HFF-Myc (cell line): ENCODE results near the gene CDC14C.

Experiments
- DNase-seq: peaks from one replicate; pipeline ENCODE4 v3.0.0-alpha.2; 2011; ENCODE audit warnings: low read depth; ENCODE audit errors: extremely low read depth
- H3K4me3 ChIP-seq: replicated peaks from 2 replicates; pipeline ENCODE4 v1.5.1; 2011; ENCODE audit warnings: low read depth, mild to moderate bottlenecking, control low read depth, low read length
- CTCF ChIP-seq: IDR thresholded peaks from 2 replicates; pipeline ENCODE4 v1.5.1; 2012; ENCODE audit warnings: mild to moderate bottlenecking, low read depth, low read length, control low read depth; ENCODE audit errors: missing control alignments

CDC14C gene

GRCh38 chr7:48924433-48924832, at the start of gene CDC14C:
CDC14C (plus strand) TSS chr7:48924547; CDS start chr7:48924673, 126 bp downstream.
- TF ChIP-seq CTCF, result no peak
- no peak within 1 kb of the TSS for H3K4me3 ChIP-seq
- DNase-seq, result no peak

- no peak overlapping the region for H3K4me3 ChIP-seq
- no peak for DNase-seq
- peak; percentile 22 for TF ChIP-seq CTCF
These were observed 49.1 kb upstream of the CDC14C start for GRCh38 chr7:48875045-48875916.

GRCh38 chr7:48876087-48876486, 48.3 kb upstream of the CDC14C start:
- no peak overlapping the region for H3K4me3 ChIP-seq
- TF ChIP-seq CTCF, result no peak
- DNase-seq, result no peak

GRCh38 chr7:48880851-48881250, 43.5 kb upstream of the CDC14C start:
- no peak for DNase-seq
- no peak for TF ChIP-seq CTCF

GRCh38 chr7:48887500-48887899, 36.8 kb upstream of the CDC14C start:
- H3K4me3 ChIP-seq, result no peak overlapping the region
- DNase-seq, result no peak
- no peak for TF ChIP-seq CTCF

More at GRCh38 chr7:48880851-48881250, 43.5 kb upstream of the CDC14C start:
- no peak overlapping the region for H3K4me3 ChIP-seq

GRCh38 chr7:48894574-48894973, 29.8 kb upstream of the CDC14C start:
- DNase-seq, result no peak
- no peak overlapping the region for H3K4me3 ChIP-seq
- TF ChIP-seq CTCF, result no peak
